Small intestine (tissue), 16 donors: ENCODE data around the gene TNFRSF9. TPM values are rescaled to one million over a fixed set of nuclear protein-coding genes. Genes with fewer than 3 reads are reported as not detected.

ENCODE experiments used
- DNase-seq, 2 donors: peaks; one replicate each; pipeline versions ENCODE4 v3.0.0 to v3.0.0-alpha.2; 2013
- FAIRE-seq: peaks from 2 replicates; lab custom pipeline; 2012; peaks lifted over from hg19 to GRCh38; lab: Jason Lieb, UNC
- H3K27ac ChIP-seq, 3 donors: one replicate each; pipeline ENCODE4 v1.5.1; 2013; ENCODE audit warnings: low read length in 2 of 3, mild to moderate bottlenecking in 2 of 3, control low read depth in 1 of 3, inconsistent platforms in 1 of 3, low read depth in 1 of 3, moderate library complexity in 1 of 3
- H3K27me3 ChIP-seq, 3 donors: one replicate each; pipeline ENCODE4 v1.6.1; 2013; ENCODE audit warnings: low read length in 3 of 3, inconsistent platforms in 1 of 3; ENCODE audit not compliant: control insufficient read depth in 3 of 3, insufficient read depth in 3 of 3
- H3K36me3 ChIP-seq, 3 donors: one replicate each; pipeline ENCODE4 v1.6.1; 2013; ENCODE audit warnings: low read length in 3 of 3, inconsistent platforms in 1 of 3, low read depth in 1 of 3, mild to moderate bottlenecking in 1 of 3, moderate library complexity in 1 of 3; ENCODE audit not compliant: control insufficient read depth in 3 of 3, insufficient read depth in 2 of 3
- H3K4me1 ChIP-seq, 3 donors: one replicate each; pipeline ENCODE4 v1.6.1; 2013; ENCODE audit warnings: low read length in 2 of 3, inconsistent platforms in 1 of 3, low read depth in 1 of 3, mild to moderate bottlenecking in 1 of 3, moderate library complexity in 1 of 3; ENCODE audit not compliant: control insufficient read depth in 3 of 3, insufficient read depth in 2 of 3
- H3K4me3 ChIP-seq, 3 donors: one replicate each; pipeline ENCODE4 v1.5.1; 2013; ENCODE audit warnings: low read length in 3 of 3, control low read depth in 1 of 3, inconsistent platforms in 1 of 3, low read depth in 1 of 3, mild to moderate bottlenecking in 1 of 3, moderate library complexity in 1 of 3
- H3K9me3 ChIP-seq, 2 donors: one replicate each; pipeline ENCODE4 v1.6.1; 2013; ENCODE audit warnings: low read depth in 1 of 2, low read length in 1 of 2; ENCODE audit not compliant: control insufficient read depth in 2 of 2, insufficient read depth in 1 of 2
- WGBS, 3 donors: extraction: QIAGEN DNeasy Blood & Tissue Kit; methylation state at CpG; one replicate each; pipeline ENCODE4 v1.1.7; 2013; 5-methylcytosine and 5-hydroxymethylcytosine counted together
- long read RNA-seq, 10 donors: transcript quantifications; one replicate each; lab custom pipeline, GENCODE V29; 2026
- polyA plus RNA-seq, 4 donors: library from polyadenylated mRNA; stranded (reverse) in 3 of 4; unstranded in 1 of 4; fragments of 200-250 nt in 3 of 4; fragments of 120-200 nt in 1 of 4; gene quantifications; one replicate each; pipeline versions ENCODE4 v1.2.1 to v1.2.3, GENCODE V29; 2013
- donor health status: healthy with polysubstance abuse.
- donor health status: control.
- donor health status: control.
- donor health status: Bipolar disorder and iron deficiency.
- donor health status: healthy.

The TNFRSF9 gene
- polyA plus RNA-seq: under 1 TPM in 2 of 4 donors, not detected in 2; 0.13 to 0.38 TPM
- long read RNA-seq, donor 1: 0 reads
- long read RNA-seq, donor 2: 0 reads
- long read RNA-seq, donor 3: 0 reads
- long read RNA-seq, donor 4: 0 reads
- long read RNA-seq, donor 5: 0 reads
- long read RNA-seq, donor 6: 0 reads
- long read RNA-seq, donor 7: 0 reads
- long read RNA-seq, donor 8: 0 reads
- long read RNA-seq, donor 9: 0 reads
- long read RNA-seq, donor 10: 0 reads

GRCh38 chr1:7940745-7941436 is at the start of gene TNFRSF9:
TNFRSF9 (minus strand) TSS chr1:7940839; CDS start chr1:7939994, 845 bp downstream.
- Histone ChIP-seq H3K4me1 (peaks cover 0 to 2% (median 2%) of the 10 kb centered on the region in 3 donors), H3K9me3 (no peaks in the 10 kb centered on the region), H3K27me3 (peaks cover 0 to 32% (median 0%) of the 10 kb centered on the region in 3 donors), H3K27ac (no peak within 1 kb of the TSS), H3K36me3 (no peaks in the 10 kb centered on the region), H3K4me3 (no peak within 1 kb of the TSS)
- FAIRE-seq: no peak
- peak in 1 of 2 donors; percentile 15 for DNase-seq
- 41 to 54% (median 45%) methylated on average over 14 of the region's 14 CpGs for WGBS, 3 donors

- no peaks in the 10 kb centered on the region for H3K9me3 ChIP-seq
- no peak overlapping the region for H3K4me3 ChIP-seq
- no peaks in the 10 kb centered on the region for H3K27me3 ChIP-seq
- no peak overlapping the region for H3K27ac ChIP-seq
- no peaks in the 10 kb centered on the region for H3K4me1 ChIP-seq
- no peak for DNase-seq
- H3K36me3 ChIP-seq: peaks cover 5 to 33% (median 15%) of the 10 kb centered on the region in 3 donors
- no peak for FAIRE-seq
- 77 to 80% (median 80%) methylated on average over 2 of the region's 2 CpGs for WGBS, 3 donors
Measured at GRCh38 chr1:7989762-7990428, 49.3 kb upstream of the TNFRSF9 start.

- WGBS, 3 donors: 55 to 91% (median 75%) methylated on average over 1 of the region's 1 CpG
- FAIRE-seq (no peak), DNase-seq (no peak)
- Histone ChIP-seq H3K9me3 (no peaks in the 10 kb centered on the region), H3K4me3 (no peak overlapping the region), H3K36me3 (peaks cover 7 to 45% (median 19%) of the 10 kb centered on the region in 3 donors), H3K4me1 (no peaks in the 10 kb centered on the region), H3K27ac (no peak overlapping the region), H3K27me3 (no peaks in the 10 kb centered on the region)
Measured at GRCh38 chr1:7988576-7988975, 47.9 kb upstream of the TNFRSF9 start.

- Histone ChIP-seq H3K4me1 (peaks cover 0 to under 1% (median 0%) of the 10 kb centered on the region in 3 donors), H3K9me3 (no peaks in the 10 kb centered on the region), H3K27me3 (no peaks in the 10 kb centered on the region), H3K27ac (no peak overlapping the region), H3K36me3 (peaks cover 7 to 51% (median 19%) of the 10 kb centered on the region in 3 donors), H3K4me3 (no peak overlapping the region)
- 90 to 100% (median 97%) methylated on average over 7 of the region's 7 CpGs for WGBS, 3 donors
- FAIRE-seq (no peak), DNase-seq (no peak)
Measured at GRCh38 chr1:7987528-7987927, 46.9 kb upstream of the TNFRSF9 start.

- Histone ChIP-seq H3K27me3 (no peaks in the 10 kb centered on the region), H3K27ac (no peak overlapping the region), H3K4me3 (no peak overlapping the region), H3K4me1 (peaks cover 0 to 2% (median 0%) of the 10 kb centered on the region in 3 donors), H3K36me3 (peaks cover 7 to 55% (median 19%) of the 10 kb centered on the region in 3 donors), H3K9me3 (no peaks in the 10 kb centered on the region)
- 87 to 92% (median 91%) methylated on average over 15 of the region's 15 CpGs for WGBS, 3 donors
- no peak for DNase-seq
- no peak for FAIRE-seq
Measured at GRCh38 chr1:7985851-7986612, 45.4 kb upstream of the TNFRSF9 start.

- no peaks in the 10 kb centered on the region for H3K27me3 ChIP-seq
- WGBS, 3 donors: 93 to 96% (median 95%) methylated on average over 15 of the region's 15 CpGs
- H3K4me3 ChIP-seq: no peak overlapping the region
- no peak overlapping the region for H3K27ac ChIP-seq
- peaks cover 7 to 64% (median 19%) of the 10 kb centered on the region in 3 donors for H3K36me3 ChIP-seq
- H3K4me1 ChIP-seq: peaks cover 0 to 2% (median 0%) of the 10 kb centered on the region in 3 donors
- DNase-seq: no peak
- no peaks in the 10 kb centered on the region for H3K9me3 ChIP-seq
- FAIRE-seq: no peak
Measured at GRCh38 chr1:7984811-7985210, 44.2 kb upstream of the TNFRSF9 start.

- H3K27me3 ChIP-seq: no peaks in the 10 kb centered on the region
- no peaks in the 10 kb centered on the region for H3K9me3 ChIP-seq
- no peak overlapping the region for H3K4me3 ChIP-seq
- peaks cover 0 to 2% (median 0%) of the 10 kb centered on the region in 3 donors for H3K4me1 ChIP-seq
- H3K36me3 ChIP-seq: peaks cover 12 to 76% (median 21%) of the 10 kb centered on the region in 3 donors
- no peak for FAIRE-seq
- no peak overlapping the region for H3K27ac ChIP-seq
- WGBS, 3 donors: 93 to 98% (median 95%) methylated on average over 15 of the region's 15 CpGs
- no peak for DNase-seq
Measured at GRCh38 chr1:7983086-7983778, 42.6 kb upstream of the TNFRSF9 start.
